Measurements from ENCODE around the gene MVK.
A peak's percentile ranks its signal among the peaks of the same experiment; 100 is the strongest.

The MVK gene

GRCh38 chr12:109573914-109574244, 285 bp downstream of the MVK start:
- H3K4me3 ChIP-seq (ENCODE audit: low read length) = peak overlapping the region; percentile 87
- H3K36me3 ChIP-seq (ENCODE audit: control insufficient read depth, insufficient read depth, low read length) = no peaks in the 10 kb centered on the region
- peak overlapping the region; percentile 76 for H3K9ac ChIP-seq (ENCODE audit: low read length)
- peaks cover 25% of the 10 kb centered on the region for H3K4me1 ChIP-seq (ENCODE audit: control insufficient read depth, insufficient read depth, low read length)
- no peaks in the 10 kb centered on the region for H3K9me3 ChIP-seq (ENCODE audit: control insufficient read depth, low read length)
- no peaks in the 10 kb centered on the region for H3K27me3 ChIP-seq (ENCODE audit: control insufficient read depth, insufficient read depth, low read length)

GRCh38 chr12:109575683-109576082, 2.1 kb downstream of the MVK start:
- Histone ChIP-seq H3K4me1 (ENCODE audit: control insufficient read depth, insufficient read depth, low read length) (peaks cover 25% of the 10 kb centered on the region), H3K27me3 (ENCODE audit: control insufficient read depth, insufficient read depth, low read length) (no peaks in the 10 kb centered on the region), H3K9ac (ENCODE audit: low read length) (no peak overlapping the region), H3K9me3 (ENCODE audit: control insufficient read depth, low read length) (no peaks in the 10 kb centered on the region), H3K4me3 (ENCODE audit: low read length) (no peak overlapping the region), H3K36me3 (ENCODE audit: control insufficient read depth, insufficient read depth, low read length) (peaks cover under 1% of the 10 kb centered on the region)

DNA sequence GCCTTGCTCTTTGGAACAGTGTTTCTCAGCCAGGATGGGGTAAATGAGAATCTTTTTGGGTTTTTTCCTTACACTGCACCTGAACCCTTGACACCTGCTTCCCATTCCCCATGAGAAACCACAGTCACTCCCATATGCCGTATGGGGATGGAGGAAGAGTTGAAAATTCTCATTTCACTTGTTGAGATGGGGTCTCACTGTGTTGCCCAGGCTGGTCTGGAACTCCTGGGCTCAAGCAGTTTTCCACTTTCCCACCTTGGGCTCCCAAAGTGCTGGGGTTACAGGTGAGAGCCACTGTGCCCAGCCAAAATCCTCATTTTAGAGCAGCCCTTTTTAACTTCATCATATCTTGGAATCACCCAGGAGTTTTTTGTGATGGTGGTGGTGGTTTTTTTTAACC, 3.7 kb downstream of the MVK start:
- H3K9me3 ChIP-seq (ENCODE audit: control insufficient read depth, low read length) = no peaks in the 10 kb centered on the region
- H3K9ac ChIP-seq (ENCODE audit: low read length) = no peak overlapping the region
- H3K4me1 ChIP-seq (ENCODE audit: control insufficient read depth, insufficient read depth, low read length) = peaks cover 25% of the 10 kb centered on the region
- H3K4me3 ChIP-seq (ENCODE audit: low read length) = no peak overlapping the region
- H3K36me3 ChIP-seq (ENCODE audit: control insufficient read depth, insufficient read depth, low read length) = peaks cover 4% of the 10 kb centered on the region
- no peaks in the 10 kb centered on the region for H3K27me3 ChIP-seq (ENCODE audit: control insufficient read depth, insufficient read depth, low read length)

GRCh38 chr12:109578330-109578927, 4.8 kb downstream of the MVK start:
- Histone ChIP-seq H3K4me3 (ENCODE audit: low read length) (no peak overlapping the region), H3K9me3 (ENCODE audit: control insufficient read depth, low read length) (no peaks in the 10 kb centered on the region), H3K27me3 (ENCODE audit: control insufficient read depth, insufficient read depth, low read length) (no peaks in the 10 kb centered on the region), H3K4me1 (ENCODE audit: control insufficient read depth, insufficient read depth, low read length) (peaks cover 18% of the 10 kb centered on the region), H3K9ac (ENCODE audit: low read length) (no peak overlapping the region), H3K36me3 (ENCODE audit: control insufficient read depth, insufficient read depth, low read length) (peaks cover 4% of the 10 kb centered on the region)

DNA sequence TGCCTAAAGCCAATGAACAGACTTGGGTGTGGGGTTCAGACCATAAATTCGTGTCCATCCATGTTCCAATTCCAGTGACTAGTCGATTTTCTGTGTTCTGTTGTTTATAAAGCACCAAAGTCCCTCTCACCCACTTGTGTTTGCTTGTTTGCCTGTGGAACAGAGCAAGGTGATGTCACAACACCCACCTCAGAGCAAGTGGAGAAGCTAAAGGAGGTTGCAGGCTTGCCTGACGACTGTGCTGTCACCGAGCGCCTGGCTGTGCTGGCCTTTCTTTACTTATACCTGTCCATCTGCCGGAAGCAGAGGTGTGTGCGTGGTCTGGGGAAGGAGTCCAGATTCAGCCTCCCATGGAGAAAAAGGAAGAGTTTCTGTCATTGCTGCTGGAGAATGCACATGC, 6.0 kb downstream of the MVK start:
- peaks cover 8% of the 10 kb centered on the region for H3K36me3 ChIP-seq (ENCODE audit: control insufficient read depth, insufficient read depth, low read length)

GRCh38 chr12:109580272-109580671, 6.7 kb downstream of the MVK start:
- Histone ChIP-seq H3K4me1 (ENCODE audit: control insufficient read depth, insufficient read depth, low read length) (peaks cover 5% of the 10 kb centered on the region), H3K27me3 (ENCODE audit: control insufficient read depth, insufficient read depth, low read length) (no peaks in the 10 kb centered on the region), H3K9ac (ENCODE audit: low read length) (no peak overlapping the region), H3K9me3 (ENCODE audit: control insufficient read depth, low read length) (no peaks in the 10 kb centered on the region), H3K4me3 (ENCODE audit: low read length) (no peak overlapping the region), H3K36me3 (ENCODE audit: control insufficient read depth, insufficient read depth, low read length) (peaks cover 8% of the 10 kb centered on the region)

More for the DNA sequence above, 6.0 kb downstream of the MVK start:
- Histone ChIP-seq H3K27me3 (ENCODE audit: control insufficient read depth, insufficient read depth, low read length) (no peaks in the 10 kb centered on the region), H3K4me1 (ENCODE audit: control insufficient read depth, insufficient read depth, low read length) (peaks cover 10% of the 10 kb centered on the region), H3K9me3 (ENCODE audit: control insufficient read depth, low read length) (no peaks in the 10 kb centered on the region), H3K9ac (ENCODE audit: low read length) (no peak overlapping the region), H3K4me3 (ENCODE audit: low read length) (no peak overlapping the region)

- no peaks in the 10 kb centered on the region for H3K9me3 ChIP-seq (ENCODE audit: control insufficient read depth, low read length)
- H3K4me1 ChIP-seq (ENCODE audit: control insufficient read depth, insufficient read depth, low read length) = peaks cover under 1% of the 10 kb centered on the region
- no peak overlapping the region for H3K4me3 ChIP-seq (ENCODE audit: low read length)
- H3K36me3 ChIP-seq (ENCODE audit: control insufficient read depth, insufficient read depth, low read length) = peaks cover 8% of the 10 kb centered on the region
- H3K27me3 ChIP-seq (ENCODE audit: control insufficient read depth, insufficient read depth, low read length) = no peaks in the 10 kb centered on the region
- no peak overlapping the region for H3K9ac ChIP-seq (ENCODE audit: low read length)
Observed at GRCh38 chr12:109580684-109581333, 7.2 kb downstream of the MVK start.

- H3K4me1 ChIP-seq (ENCODE audit: control insufficient read depth, insufficient read depth, low read length) = no peaks in the 10 kb centered on the region
- H3K9ac ChIP-seq (ENCODE audit: low read length) = no peak overlapping the region
- peaks cover 8% of the 10 kb centered on the region for H3K36me3 ChIP-seq (ENCODE audit: control insufficient read depth, insufficient read depth, low read length)
- no peaks in the 10 kb centered on the region for H3K9me3 ChIP-seq (ENCODE audit: control insufficient read depth, low read length)
- no peak overlapping the region for H3K4me3 ChIP-seq (ENCODE audit: low read length)
- no peaks in the 10 kb centered on the region for H3K27me3 ChIP-seq (ENCODE audit: control insufficient read depth, insufficient read depth, low read length)
Observed at GRCh38 chr12:109581334-109581691, 7.7 kb downstream of the MVK start.

DNA sequence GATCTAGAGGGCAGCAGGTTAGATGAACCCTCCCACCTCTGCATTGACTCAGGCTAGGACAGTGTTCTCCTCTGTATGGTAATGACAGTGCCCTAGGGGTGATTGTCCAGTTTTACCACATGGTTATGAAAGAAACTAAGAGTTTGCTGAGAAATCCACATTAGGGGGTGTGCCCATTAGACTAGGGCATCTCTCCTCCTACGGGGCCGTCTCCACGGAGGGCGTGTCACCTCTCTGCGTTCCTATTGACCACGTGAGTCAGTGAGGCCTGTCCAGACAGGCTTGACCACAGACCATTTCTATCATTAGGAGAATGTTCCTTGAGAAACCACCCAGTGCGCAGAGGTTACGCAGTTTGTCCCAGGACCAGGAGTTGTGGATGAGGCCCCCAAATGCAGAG, 8.3 kb downstream of the MVK start:
- H3K9me3 ChIP-seq (ENCODE audit: control insufficient read depth, low read length) = no peaks in the 10 kb centered on the region
- H3K4me1 ChIP-seq (ENCODE audit: control insufficient read depth, insufficient read depth, low read length) = no peaks in the 10 kb centered on the region
- no peak overlapping the region for H3K9ac ChIP-seq (ENCODE audit: low read length)
- peaks cover 8% of the 10 kb centered on the region for H3K36me3 ChIP-seq (ENCODE audit: control insufficient read depth, insufficient read depth, low read length)
- H3K4me3 ChIP-seq (ENCODE audit: low read length) = no peak overlapping the region
- H3K27me3 ChIP-seq (ENCODE audit: control insufficient read depth, insufficient read depth, low read length) = no peaks in the 10 kb centered on the region

GRCh38 chr12:109582636-109583035, 9.0 kb downstream of the MVK start:
- H3K36me3 ChIP-seq (ENCODE audit: control insufficient read depth, insufficient read depth, low read length) = peaks cover 8% of the 10 kb centered on the region
- H3K4me1 ChIP-seq (ENCODE audit: control insufficient read depth, insufficient read depth, low read length) = no peaks in the 10 kb centered on the region
- no peaks in the 10 kb centered on the region for H3K27me3 ChIP-seq (ENCODE audit: control insufficient read depth, insufficient read depth, low read length)
- no peaks in the 10 kb centered on the region for H3K9me3 ChIP-seq (ENCODE audit: control insufficient read depth, low read length)
- no peak overlapping the region for H3K4me3 ChIP-seq (ENCODE audit: low read length)
- no peak overlapping the region for H3K9ac ChIP-seq (ENCODE audit: low read length)

- Histone ChIP-seq H3K9ac (ENCODE audit: low read length) (no peak overlapping the region), H3K4me1 (ENCODE audit: control insufficient read depth, insufficient read depth, low read length) (no peaks in the 10 kb centered on the region), H3K9me3 (ENCODE audit: control insufficient read depth, low read length) (no peaks in the 10 kb centered on the region), H3K27me3 (ENCODE audit: control insufficient read depth, insufficient read depth, low read length) (no peaks in the 10 kb centered on the region), H3K4me3 (ENCODE audit: low read length) (no peak overlapping the region), H3K36me3 (ENCODE audit: control insufficient read depth, insufficient read depth, low read length) (peaks cover 8% of the 10 kb centered on the region)
Observed at GRCh38 chr12:109583733-109584132, 10.1 kb downstream of the MVK start.

DNA sequence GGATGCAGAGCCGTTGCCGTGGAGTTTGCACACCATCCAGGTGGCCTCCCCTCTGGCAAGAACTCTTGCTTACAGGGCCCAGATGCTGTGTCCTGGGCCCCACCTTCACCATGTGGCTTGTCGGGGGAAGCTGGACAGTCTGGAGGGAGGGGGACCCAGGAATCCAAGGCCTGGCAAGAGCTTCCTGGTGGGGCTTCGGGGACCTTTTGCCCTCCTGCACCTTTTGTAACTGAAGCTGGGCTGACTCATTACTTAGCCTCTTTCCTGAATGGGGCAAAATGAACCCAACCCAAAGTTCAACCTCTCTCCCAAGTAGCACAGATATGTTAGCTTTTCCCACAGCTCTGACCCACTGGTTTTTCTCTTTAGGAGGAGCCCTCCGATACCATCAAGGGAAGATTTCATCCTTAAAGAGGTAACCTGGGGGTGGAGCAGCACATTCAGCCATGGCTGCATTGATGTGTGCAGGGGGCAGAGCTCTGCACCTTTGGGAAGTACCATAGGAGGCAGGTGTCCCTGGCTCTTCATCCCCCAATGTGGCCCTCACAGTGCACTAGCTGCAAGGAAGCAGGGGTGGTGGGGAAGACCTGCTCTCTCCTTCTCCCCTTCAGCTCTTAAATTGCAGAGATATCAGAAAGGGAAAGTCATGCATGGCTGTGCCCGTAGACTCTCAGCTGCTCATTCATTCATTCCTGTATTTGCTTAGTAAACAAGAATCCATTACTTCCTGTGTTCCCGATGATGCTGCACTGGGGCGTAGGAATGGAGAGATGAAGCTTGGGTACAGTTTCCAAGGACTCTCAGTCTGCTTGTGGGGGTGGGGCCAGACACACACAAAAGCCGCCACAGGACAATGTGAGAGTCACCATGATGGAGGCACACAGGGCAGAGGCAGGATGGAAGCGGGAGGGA, 13.0 kb downstream of the MVK start:
- Histone ChIP-seq H3K4me3 (ENCODE audit: low read length) (no peak overlapping the region), H3K9me3 (ENCODE audit: control insufficient read depth, low read length) (no peaks in the 10 kb centered on the region), H3K27me3 (ENCODE audit: control insufficient read depth, insufficient read depth, low read length) (no peaks in the 10 kb centered on the region), H3K9ac (ENCODE audit: low read length) (no peak overlapping the region), H3K36me3 (ENCODE audit: control insufficient read depth, insufficient read depth, low read length) (peaks cover 8% of the 10 kb centered on the region), H3K4me1 (ENCODE audit: control insufficient read depth, insufficient read depth, low read length) (no peaks in the 10 kb centered on the region)
